CD4-positive, alpha-beta T cell treated with Interleukin-6 for 4 hours (primary cell): ENCODE data around the gene CALML3.

Experiments used
- DNase-seq: peaks from one replicate; pipeline ENCODE4 v3.0.0-alpha.2; 2020; ENCODE audit warnings: mixed read lengths

CALML3 gene

DNA sequence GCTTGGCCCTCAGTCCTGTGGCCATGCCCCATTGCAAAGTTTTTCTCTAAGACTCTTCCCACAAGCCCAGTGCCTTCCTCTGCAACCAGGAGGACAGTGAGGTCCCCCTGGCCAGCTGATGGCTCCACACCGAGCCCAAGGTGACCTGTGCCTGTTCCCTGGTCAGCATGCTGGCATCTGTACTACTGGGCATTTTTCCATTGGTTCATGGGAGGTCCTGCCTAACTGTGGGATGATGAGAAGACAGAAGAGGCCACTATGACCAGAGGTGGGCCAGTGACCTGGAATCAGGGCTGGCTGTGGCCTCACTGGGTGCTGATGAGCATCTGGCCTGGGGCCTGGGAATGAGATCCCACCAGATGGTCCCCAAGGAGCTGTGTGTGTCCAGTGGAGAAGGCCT, 20.2 kb downstream of the CALML3 start:
- no peak for DNase-seq

DNA sequence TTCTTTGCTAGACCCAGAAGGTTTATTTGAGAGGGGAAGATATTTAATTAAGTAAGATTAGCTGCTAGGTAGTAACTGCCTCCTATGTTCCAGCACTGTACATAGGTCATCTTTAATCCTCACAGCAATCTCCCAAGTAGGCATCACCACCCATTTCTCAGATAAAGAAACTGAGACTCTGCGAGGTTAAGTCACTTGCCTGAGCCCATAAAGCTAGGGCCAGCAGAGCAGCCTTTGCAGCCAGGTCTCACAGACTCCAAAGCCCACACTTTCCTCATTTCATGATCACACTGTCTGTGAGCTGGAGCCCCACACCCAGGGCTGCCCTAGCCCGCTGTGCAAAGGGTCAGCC, 20.6 kb downstream of the CALML3 start:
- DNase-seq, result no peak

DNA sequence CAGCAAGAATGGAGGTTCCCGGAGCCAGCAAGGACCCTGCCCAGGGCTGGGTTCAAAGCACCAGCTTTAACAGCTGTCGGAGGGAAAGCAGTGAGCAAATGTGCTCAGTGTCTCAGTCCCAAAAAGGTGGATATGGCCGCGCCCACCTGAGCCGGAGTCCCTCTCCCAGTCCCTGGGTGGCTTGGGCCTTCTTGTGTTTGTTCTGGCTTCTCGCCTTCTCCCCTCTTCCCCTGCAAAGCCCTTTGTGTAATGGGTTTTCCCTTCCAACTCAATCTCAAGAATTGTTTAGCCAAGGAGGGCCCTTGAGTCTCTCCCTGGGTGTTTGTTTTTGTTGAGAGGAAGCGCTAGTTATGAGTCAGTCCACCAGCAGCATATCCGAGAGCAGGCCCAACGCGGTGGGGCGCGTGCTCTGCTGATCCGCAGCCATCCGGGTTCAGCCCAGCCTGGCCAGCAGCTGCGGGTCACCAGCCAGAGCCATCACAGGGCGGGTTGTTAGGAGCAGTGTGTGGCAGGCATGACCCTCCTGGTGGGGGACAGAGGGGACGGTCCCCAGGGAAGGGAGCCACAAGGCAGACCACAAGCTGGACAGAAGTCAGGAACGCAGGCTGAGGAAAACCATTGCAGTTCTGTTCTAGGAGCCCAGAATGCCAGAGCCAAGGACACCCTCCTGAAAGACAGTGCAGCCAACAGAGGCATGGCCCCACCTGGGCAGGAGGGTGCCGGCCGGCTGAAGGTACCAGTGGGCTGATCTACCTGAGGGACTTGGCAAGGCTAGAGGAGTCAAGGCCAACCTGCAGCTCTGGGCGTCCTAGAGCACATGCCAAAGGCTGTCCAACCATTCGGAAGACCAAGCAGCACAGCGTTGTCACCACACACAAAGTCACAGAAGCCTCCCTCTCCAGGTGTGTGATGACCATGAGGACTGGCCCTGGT, 21.3 kb downstream of the CALML3 start:
- no peak for DNase-seq

DNA sequence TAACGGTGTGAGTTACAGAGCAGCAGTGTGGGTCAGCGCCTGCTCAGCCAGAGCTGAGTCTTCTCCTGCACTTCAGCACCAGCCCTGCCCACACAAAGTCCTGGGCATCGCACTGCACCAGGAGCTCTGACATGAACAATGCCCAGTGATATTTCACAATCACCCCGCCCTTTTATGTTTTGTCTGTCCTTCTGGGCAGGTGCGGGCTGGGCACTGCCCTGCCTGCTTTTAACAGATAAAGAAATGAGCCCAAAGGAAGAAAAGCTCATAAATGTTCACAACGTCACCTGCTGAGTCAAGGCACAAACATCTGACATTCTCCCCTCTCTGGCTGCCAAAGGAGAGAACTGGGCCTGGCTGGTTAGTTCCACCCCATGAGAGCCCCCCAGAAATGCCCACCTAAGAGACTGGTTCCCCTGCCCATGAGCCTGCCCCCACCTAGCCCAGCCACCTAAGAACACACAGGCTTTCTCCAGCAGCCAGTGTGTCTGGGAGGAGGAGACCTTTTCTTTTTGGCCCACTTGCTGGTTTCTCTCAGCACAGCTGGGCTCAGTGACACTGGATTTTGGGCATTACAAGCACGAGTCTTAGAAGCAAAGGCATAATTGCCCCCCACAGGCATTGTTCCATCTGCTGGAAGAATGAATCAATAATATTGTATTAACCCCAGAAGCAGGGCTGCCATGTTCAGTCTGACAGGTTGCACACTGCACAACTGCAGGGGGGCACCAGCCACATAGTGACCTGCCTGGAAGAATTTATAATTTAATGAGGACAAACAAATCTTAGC, 22.3 kb downstream of the CALML3 start:
- DNase-seq, result no peak

DNA sequence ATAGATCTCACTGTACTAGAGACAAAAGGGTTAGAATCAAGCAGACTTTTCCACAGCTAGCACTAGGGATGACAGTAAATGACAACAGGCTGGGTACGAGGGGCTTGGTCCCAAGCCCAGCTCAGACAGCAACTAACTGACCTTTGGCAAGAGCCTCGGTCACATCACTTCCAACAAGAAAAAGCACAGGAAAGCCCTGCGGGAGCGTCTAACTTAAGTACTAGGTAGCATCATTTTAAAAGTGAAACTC, 22.8 kb downstream of the CALML3 start:
- DNase-seq, result no peak

DNA sequence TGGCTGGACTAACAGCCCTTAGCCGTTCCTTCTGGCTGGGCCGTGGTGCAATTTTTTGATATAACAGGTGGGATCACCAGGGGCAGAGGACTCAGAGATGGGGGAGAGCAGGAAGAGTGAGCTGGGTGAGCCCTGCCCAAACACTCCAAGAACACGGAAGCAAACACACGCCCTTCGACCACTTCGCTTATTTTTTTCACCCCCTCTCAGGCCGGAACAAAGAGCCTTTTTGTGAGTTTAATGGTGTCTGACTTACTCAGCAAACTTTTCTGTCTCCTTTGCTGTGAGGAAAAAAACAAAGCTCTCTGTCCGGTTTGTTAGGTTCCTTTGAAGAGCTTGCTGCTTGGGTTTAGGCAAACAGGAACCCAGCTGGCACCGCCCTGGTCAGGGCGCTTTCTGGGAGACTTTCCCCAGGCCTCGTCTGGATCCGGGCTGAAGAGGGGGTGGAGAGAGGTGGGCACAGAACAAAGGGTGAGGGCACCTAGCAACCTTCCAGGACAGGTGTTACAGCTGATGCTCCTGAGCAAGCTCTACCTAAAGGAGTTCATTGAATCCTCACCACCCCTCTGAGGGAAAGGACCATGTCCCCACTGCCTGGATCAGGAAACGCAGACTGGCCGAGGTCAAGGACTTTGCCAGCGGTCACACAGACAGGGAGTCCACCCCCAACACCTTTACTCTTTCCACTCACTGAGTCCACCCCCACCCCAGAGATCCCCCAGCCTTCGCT, 23.3 kb downstream of the CALML3 start:
- no peak for DNase-seq

DNA sequence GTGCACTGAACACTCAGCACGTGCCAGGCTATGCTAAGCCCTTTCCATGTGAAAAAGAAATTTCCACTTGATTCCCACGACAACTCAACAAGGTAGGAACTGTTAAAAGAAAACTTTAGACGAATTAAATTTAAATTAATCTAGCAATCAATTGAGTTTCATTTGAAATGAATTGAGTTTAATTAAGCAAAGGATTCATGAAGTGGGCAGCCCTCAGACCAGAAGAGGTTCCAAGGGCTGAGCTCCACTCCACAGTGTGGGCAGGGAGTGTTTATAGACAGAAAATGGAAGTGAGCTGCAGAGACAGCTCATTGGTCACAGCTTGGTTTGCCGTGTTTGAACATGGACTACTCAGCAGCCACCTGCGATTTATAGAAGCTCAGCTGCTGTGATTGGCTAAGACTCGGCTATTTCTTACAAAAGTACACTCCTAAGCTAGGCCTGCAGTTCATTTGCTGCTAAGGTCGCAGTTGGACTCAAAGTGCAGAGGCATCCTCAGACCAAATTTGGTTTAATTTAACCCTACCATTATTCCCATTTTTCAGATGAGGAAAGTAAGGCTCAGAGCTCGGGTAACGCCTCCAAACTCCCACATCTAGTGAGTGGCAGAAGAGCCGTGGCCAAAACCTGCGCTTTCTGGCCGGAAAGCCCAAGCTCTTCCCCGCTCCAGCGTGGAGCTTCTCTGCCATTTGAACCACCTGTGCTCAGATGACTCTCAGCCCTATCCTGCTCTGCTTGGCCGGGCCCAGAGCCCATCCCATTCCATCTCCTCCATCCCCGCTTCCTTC, 24.9 kb downstream of the CALML3 start:
- no peak for DNase-seq

DNA sequence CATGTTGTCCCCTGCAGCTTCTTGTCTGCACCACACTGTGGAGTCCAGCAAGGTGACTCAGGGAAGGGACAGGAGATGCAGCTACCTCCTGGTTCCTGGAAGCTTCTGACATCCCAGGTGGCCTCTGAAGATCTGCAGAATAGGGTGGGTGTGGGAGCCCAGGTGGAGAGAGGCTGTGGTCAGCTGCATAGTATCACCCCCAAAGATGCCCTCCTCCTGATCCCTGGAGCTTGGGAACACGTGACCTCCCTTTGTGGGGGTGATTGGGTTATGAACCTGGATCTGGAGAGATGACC, 25.4 kb downstream of the CALML3 start:
- no peak for DNase-seq

DNA sequence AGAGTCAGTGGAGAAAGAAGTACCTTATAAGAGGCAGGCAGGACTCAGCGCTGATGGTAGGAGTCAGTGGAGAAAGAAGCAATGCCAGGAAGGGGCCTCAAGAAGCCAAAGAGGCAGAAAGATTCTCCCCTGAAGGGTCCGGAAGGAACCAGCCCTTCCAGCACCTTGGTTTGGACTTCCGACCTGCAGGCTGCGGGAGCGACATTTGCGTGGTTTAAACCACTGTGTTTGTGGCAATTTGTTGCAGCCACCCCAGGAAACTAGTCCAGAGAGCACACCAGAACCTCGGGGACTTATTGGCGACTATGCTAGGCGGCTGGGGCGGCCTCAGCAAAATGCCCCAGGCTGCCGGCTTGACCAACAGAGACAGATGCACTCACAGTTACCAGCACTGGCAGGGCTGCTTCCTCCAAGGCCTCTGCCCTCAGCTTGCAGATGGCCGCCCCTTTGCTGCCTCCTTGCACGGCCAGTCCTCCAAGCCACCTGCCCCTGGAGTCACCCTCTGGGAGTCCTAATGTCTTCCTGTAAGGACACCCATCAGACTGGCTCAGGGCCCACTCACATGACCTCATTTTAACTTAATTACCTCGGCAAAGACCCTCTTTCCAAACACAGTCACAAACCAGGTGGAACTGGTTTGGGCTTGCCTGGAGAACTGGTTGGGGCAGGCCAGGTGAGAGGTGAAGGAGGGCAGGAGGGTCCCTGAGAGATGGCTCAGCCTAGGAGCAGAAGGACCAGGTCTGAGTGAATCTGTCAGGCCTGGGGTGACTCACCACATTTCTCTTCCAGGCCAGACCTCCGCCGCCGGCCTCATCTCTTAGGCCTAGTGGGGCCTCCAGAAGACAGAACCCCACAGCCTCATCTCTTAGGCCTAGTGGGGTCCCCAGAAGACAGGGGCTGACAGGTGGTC, 26.1 kb downstream of the CALML3 start:
- DNase-seq, result no peak

DNA sequence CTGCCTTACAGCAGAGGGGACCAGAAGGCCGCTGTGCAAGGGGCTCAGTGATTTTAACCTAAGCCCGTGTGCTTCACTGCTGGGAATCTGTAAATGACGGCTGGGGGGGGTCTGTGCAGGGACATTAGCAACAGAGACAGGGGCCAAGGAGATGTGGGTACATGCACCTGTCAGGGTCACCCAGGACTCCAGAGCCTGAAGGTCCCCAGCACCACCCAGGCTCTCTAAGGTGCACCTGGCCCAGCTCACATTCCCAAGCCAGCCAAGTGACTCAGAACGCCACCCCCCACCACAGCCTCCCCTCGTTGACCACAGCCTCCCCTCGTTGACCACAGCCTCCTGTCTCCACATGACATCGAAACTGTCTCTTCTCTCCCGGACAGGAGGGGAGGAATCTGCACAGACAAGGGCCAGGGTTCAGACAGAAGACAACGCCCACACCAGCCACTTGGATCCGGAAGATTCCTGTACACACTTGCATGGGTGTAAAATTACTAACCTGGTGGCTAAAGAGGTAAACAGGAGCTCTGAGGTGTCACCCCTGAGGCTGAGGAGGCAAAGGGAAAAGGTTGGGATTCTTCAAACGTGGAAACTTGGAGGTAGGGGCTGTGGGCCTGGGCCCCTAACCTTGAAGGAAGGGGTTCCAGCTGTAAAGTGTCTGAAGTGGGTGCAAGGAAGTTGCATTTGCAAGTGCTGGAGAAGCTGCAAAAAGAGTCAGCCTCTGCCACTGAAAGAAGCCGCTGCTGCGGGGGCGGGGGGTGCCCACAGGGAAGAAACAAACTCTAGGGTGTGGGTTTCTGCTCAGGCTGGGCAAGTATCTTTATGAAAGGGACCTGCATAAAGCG, 27.0 kb downstream of the CALML3 start:
- peak; percentile 64 for DNase-seq

DNA sequence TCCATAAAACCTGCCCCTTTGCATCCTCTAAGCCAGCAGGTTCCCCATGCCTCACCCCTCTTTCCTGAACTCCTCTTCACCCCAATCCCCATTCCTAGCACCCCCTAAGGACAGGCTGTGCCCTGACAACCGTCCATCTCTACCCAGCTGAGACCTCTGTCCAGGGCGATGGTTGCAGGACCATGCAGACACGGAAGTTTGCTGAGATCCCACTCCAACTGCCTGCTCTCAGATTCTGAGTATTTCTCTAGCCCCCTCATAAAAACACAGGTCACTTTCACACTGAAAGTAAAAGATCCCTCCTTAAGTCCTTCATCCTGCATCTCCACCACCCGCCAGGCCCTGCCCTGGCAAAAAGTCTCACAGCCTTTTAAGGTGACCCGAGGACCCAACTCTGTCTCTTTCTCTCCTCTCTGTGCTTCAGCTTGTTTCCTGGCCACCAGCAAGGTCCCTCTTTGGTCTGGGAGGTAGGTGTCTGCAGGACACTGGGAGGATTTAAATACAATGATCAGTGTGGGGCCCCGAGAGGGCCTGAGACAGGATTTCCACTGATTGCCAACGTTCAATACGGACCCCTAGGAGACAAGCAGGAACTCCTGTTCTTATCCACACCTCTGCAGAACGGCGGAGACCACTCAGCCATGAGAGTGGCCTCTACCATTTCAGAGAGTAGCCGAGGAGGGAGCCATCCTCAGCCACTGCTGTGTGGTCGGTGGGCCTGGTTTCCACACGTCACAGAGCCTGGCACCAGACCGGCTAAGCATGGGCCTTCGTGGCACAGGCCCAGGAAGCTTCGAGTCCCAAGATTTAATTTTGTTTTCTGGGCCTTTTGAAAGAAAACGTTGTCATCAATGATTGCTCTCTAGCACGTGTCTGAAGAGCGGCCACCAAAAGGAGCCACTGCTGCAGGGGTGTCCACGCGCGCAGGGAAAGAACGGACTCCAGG, 27.9 kb downstream of the CALML3 start:
- DNase-seq, result no peak

DNA sequence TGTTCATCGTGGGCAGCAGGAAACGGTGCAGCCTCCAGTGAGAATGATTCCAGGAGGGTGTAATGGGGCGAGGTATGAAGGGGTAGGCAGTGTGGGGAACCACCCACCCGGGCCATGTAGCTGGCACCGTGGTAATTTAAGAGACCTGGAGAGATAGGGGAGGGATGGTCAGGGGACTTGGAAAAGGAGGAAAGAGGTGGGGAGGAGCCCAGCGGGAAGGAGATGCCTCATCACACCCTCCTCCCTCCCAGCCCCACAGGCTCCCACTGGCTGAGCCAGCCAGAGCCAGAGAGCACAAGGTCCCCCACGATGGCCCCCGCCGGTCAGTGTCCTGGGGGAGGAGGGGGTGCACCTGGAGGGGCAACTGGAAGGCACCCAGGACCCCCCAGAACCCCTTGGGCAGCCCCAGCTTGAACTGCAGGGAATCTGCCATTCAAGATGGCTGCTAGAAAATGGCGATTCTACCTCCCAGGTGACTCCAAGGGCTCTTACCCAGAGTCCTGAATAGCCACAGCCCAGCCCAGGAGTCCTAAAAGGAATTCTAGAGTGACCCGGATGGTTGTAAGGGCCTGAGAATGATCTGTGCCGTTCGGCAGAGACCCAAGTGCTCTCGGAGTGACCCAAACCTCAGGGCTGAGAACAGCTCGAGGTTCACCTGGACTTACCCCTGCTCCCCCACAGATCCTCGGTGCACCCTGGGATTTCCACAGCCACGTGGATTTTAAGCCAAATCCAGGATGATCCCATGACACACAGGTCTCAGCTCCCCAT, 28.8 kb downstream of the CALML3 start:
- no peak for DNase-seq

DNA sequence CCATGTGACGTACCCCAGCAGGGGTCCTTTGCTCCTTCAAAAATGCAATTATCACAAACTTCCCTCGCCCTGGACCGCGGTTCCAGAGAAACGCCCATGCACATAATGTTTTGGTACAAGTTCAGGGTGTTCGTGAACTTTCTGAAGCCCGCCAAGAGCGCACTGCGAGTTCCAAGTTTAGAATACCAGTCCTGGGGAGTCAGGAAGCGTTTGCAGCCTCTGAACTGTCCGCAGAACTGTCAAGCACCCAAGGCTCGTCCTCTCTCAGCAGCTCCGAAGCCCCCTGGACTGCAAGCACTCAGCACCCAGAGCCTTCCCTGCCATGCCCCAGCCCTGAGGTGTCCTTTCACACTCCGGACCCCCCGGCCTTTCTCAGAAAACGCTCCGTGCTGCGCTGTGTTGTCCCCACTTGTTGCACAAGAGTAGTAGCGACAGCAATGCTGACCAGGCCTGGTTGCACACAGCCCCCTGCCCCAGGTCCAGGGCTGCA, 30.3 kb downstream of the CALML3 start:
- DNase-seq, result no peak

DNA sequence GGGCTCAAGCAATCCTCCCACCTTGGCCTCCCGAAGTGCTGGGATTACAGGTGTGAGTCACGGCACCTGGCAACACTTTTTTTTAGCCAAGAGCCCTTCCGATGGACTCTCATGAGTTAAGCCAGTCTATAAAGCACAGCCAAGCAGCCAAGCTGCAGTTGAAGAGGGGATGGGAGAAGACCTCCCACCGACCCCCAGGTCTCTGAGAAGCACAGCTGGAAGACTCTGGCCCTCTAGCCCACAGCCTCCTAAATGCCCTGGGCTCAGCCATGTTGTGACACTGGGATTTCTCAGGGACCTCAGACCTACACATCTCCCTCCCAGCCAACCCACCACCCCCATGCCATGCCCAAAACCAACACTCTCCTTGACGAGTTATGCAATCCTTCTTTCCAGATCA, 31.1 kb downstream of the CALML3 start:
- DNase-seq, result no peak

DNA sequence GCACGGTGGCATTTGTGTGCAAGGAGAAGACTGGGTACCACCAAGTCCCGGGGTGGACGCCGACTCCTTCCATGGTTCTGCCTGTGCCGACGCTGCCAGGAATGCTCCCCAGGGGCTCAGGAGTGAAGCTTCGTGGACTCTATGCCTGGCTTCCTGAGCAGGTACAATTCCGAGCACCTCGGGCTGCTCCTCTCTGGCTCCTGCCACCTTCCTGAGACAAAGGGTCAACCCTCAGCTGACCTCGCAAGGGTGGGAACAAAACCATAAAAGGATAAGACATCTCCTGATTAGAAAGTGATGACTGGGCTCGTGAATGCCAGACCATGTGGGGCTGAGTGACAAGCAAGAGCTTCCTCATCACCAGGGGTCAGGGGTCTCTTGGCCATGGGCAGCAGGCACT, 31.8 kb downstream of the CALML3 start:
- no peak for DNase-seq

DNA sequence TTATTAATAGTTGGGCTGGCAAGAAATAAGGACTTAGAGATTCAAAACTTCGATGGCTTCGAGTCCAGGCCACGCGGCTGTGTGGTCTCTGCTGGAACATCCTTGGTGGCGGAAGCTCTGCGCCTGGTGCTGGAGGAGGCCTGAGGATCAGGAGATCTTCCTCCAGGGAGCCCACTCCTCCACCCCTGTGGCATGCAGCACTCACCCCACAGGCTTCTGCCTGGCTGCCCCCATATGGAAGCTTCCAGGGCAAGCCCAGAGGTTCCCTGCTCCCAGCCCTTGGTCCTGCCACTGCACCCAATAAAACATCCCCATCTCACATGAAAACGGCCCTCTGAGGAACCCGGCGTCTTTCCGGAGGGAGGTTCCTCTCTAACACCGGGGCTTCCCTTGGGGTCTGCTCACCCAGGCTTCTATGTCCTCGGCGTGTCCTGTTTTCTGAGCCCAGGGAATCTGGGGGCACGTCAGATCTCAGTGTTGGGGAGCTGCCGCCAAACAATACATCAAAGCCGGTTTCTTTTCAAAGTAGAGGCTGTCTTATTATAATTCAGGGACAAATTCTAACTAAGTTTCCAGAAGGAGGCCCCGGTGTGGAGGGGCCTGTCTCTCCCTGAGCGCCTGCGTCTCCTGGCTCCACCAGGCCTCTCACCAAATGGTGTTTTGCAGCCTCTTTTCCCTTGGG, 32.4 kb downstream of the CALML3 start:
- DNase-seq, result no peak

DNA sequence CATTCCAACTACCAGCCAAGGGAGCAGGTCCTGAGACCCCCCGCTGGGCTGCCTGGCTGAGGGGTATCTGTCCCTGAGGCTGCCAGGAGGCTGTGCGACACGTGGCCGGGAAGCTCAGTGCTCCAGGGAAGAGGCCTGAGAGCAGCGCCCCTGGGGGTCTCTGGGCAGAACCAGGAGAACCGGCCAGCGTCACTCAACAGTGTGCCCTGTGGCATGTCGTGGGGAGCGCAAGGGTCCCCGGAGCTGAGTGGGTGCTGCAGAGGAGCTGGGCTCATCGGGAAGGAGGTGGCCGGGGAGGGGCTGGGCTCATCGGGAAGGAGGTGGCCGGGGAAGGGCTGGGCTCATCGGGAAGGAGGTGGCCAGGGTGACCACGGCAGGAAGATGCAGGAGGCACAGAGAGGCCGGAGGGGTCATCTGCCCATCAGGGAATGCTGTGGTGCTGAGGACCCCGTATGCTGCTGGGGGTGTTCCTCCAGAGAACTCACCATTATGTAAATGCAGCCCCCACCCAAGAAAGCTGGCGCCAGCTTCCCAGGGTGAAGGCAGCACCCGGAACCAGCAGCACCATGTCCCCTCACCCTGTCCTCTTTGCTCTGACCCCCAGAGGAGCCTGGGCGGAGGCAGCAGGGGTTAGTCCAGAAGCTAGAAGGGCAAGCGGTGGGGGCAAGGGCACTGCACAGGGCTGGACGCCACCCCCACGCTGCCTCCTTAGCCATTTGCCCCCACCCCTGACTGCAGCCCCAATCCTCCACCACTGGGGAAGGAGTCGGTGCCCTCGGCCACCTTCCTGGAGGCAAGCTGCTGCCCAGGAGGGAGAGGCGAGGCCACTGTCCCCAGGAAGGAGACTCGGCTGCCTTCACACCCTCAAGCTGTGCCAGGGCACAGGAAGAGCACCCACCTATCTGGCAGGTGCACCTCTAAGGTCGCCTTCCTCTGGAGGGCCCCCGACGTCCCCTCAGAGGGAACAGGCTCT, 33.3 kb downstream of the CALML3 start:
- DNase-seq, result no peak
